Osteoblast (primary cell): Measurements from ENCODE around the gene LRP1B. TPM values are rescaled to one million over a fixed set of nuclear protein-coding genes. Genes with fewer than 3 reads are reported as not detected.

Experiments
- DNase-seq: peaks from one replicate; pipeline ENCODE4 v3.0.0; 2011; ENCODE audit warnings: low spot score, mixed read lengths; ENCODE audit not compliant: insufficient read length; ENCODE audit errors: missing footprints
- H2AFZ ChIP-seq: 2 replicates; pipeline ENCODE4 v1.6.0; 2011; ENCODE audit warnings: mild to moderate bottlenecking, low read length
- H3K27ac ChIP-seq: 2 replicates; pipeline ENCODE4 v1.5.1; 2011; ENCODE audit warnings: mild to moderate bottlenecking, low read depth, low read length, moderate library complexity
- H3K27me3 ChIP-seq: 2 replicates; pipeline ENCODE4 v1.6.0; 2012; ENCODE audit warnings: mild to moderate bottlenecking, control low read depth, inconsistent platforms, low read length, moderate library complexity; ENCODE audit not compliant: insufficient read depth
- H3K36me3 ChIP-seq: 2 replicates; pipeline ENCODE4 v1.5.1; 2011; ENCODE audit warnings: mild to moderate bottlenecking, low read length, control low read depth, moderate library complexity; ENCODE audit not compliant: insufficient read depth
- H3K4me1 ChIP-seq: 2 replicates; pipeline ENCODE4 v1.5.1; 2011; ENCODE audit warnings: mild to moderate bottlenecking, low read length, control low read depth, moderate library complexity; ENCODE audit not compliant: insufficient read depth
- H3K4me2 ChIP-seq: 2 replicates; pipeline ENCODE4 v1.6.0; 2011; ENCODE audit warnings: mild to moderate bottlenecking, low read length; ENCODE audit not compliant: insufficient read depth
- H3K4me3 ChIP-seq: fragments of 200-600 bp; sonication (generic); 3 replicates; pipeline ENCODE4 v1.5.1; 2012; ENCODE audit warnings: mild to moderate bottlenecking, low read length, inconsistent platforms; ENCODE audit not compliant: insufficient read depth
- H3K79me2 ChIP-seq: 2 replicates; pipeline ENCODE4 v1.6.0; 2012; ENCODE audit warnings: mild to moderate bottlenecking, low read length, control low read depth, inconsistent platforms; ENCODE audit not compliant: insufficient read depth
- H3K9me3 ChIP-seq: 2 replicates; pipeline ENCODE4 v1.5.1; 2011; ENCODE audit warnings: low read depth, low read length, control low read depth
- H4K20me1 ChIP-seq: 2 replicates; pipeline ENCODE4 v1.6.0; 2012; ENCODE audit warnings: mild to moderate bottlenecking, low read length, control low read depth; ENCODE audit not compliant: insufficient read depth
- total RNA-seq: library from RNA; depleted of rRNA; stranded (reverse); fragments of >200 nt; gene quantifications from 2 replicates; pipeline ENCODE4 v1.2.3, GENCODE V29; 2012
- TF ChIP-seq, protein P1 (sequence below): IDR thresholded peaks from 2 replicates; pipeline ENCODE4 v1.5.1; 2011; ENCODE audit warnings: mild to moderate bottlenecking, low read depth, low read length, moderate library complexity; ENCODE audit errors: extremely low read depth

Gene LRP1B
- total RNA-seq, 1 donor, result not detected

DNA sequence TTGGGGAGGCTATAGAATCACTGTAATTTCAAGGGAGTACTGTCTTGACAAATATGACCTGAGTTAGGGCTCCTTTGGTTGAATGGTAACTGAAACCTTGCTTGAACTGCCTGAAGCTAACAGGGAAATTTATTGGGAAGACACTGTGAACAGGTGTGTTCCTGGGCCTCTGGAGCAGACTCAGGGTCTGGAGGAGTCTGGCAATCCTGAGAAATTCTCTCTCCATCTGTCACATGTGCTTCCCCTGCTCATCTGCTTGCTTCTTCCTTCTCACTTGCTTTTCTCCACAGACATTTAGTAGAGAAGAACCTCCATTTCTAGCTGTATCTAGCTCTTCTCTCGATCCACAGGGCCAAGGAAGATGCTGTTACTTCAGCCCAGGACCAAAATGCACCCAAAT, 476.5 kb downstream of the LRP1B start:
- Histone ChIP-seq H3K27ac (no peak overlapping the region), H3K4me1 (no peaks in the 10 kb centered on the region), H4K20me1 (no peaks in the 10 kb centered on the region), H3K4me3 (no peak overlapping the region), H3K27me3 (no peaks in the 10 kb centered on the region), H3K4me2 (no peak overlapping the region), H3K9me3 (no peaks in the 10 kb centered on the region), H3K36me3 (no peaks in the 10 kb centered on the region), H2AFZ (no peak overlapping the region), H3K79me2 (no peaks in the 10 kb centered on the region)
- no peak for DNase-seq
- TF ChIP-seq, protein P1, sequence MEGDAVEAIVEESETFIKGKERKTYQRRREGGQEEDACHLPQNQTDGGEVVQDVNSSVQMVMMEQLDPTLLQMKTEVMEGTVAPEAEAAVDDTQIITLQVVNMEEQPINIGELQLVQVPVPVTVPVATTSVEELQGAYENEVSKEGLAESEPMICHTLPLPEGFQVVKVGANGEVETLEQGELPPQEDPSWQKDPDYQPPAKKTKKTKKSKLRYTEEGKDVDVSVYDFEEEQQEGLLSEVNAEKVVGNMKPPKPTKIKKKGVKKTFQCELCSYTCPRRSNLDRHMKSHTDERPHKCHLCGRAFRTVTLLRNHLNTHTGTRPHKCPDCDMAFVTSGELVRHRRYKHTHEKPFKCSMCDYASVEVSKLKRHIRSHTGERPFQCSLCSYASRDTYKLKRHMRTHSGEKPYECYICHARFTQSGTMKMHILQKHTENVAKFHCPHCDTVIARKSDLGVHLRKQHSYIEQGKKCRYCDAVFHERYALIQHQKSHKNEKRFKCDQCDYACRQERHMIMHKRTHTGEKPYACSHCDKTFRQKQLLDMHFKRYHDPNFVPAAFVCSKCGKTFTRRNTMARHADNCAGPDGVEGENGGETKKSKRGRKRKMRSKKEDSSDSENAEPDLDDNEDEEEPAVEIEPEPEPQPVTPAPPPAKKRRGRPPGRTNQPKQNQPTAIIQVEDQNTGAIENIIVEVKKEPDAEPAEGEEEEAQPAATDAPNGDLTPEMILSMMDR, result no peak

DNA sequence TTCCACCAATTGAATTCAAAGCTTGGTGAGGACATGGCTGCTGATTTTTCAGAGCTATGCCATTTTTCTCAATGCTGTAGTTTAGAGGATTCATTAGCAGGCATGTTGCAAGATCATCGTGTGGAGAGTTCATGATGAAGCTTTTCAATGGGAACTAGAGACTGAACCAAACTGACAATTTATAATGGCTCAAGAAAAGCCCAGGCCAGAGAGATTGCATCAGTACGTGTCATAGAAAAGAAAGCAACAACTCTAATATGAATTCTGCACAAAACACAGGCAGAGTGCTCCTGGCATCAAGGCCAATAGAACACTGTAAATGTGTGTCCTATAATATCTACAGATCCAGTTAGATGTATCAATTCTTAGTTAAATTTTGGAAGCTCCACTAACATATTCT, 477.6 kb downstream of the LRP1B start:
- Histone ChIP-seq H3K9me3 (no peaks in the 10 kb centered on the region), H2AFZ (no peak overlapping the region), H3K4me3 (no peak overlapping the region), H3K27me3 (no peaks in the 10 kb centered on the region), H3K4me1 (no peaks in the 10 kb centered on the region), H3K79me2 (no peaks in the 10 kb centered on the region), H3K27ac (no peak overlapping the region), H3K4me2 (no peak overlapping the region), H3K36me3 (no peaks in the 10 kb centered on the region), H4K20me1 (no peaks in the 10 kb centered on the region)
- DNase-seq, result no peak
- TF ChIP-seq, protein P1, result no peak

DNA sequence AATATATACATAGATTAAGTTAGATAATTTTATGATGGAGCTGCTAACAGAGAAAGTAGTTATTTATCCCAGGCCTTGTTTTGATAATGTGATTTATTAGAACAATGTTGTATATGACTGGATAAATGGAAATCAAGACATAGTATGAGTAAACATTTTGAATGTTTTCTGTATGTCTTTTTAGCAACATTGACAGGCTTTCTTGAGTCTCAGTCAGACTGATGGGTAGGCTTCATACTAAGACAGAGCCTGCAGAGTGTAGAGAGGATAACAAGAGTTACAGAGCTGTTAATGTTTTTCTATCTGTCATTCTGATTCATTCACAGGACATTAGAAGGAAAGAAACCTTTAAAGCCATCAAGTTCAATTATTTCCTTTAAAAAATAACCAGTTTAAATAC, 478.5 kb downstream of the LRP1B start:
- no peaks in the 10 kb centered on the region for H3K79me2 ChIP-seq
- H3K4me2 ChIP-seq, result no peak overlapping the region
- H3K4me3 ChIP-seq, result no peak overlapping the region
- no peaks in the 10 kb centered on the region for H3K36me3 ChIP-seq
- no peak overlapping the region for H2AFZ ChIP-seq
- H4K20me1 ChIP-seq, result no peaks in the 10 kb centered on the region
- TF ChIP-seq, protein P1, result no peak
- DNase-seq, result no peak
- no peaks in the 10 kb centered on the region for H3K27me3 ChIP-seq
- no peaks in the 10 kb centered on the region for H3K9me3 ChIP-seq
- H3K27ac ChIP-seq, result no peak overlapping the region
- H3K4me1 ChIP-seq, result no peaks in the 10 kb centered on the region

DNA sequence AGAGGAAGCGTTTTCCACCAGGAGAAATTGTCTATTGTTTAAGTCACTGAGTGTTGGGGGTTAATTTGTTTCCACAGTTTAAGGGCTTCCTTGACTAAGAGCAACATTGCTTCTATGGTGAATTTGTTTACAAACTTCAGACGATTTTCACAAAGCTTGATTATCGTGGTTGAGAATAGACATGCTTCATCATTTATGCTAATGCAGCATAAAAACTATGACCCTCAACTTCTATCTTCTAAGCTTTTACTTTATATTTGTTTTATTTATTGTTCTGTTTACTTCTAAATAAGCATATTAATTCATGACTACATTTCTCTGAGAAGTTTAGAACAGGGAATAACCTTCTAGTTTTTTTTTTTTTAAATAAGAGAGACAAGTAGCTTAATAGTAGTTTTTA, 483.5 kb downstream of the LRP1B start:
- DNase-seq, result no peak

More for the DNA sequence above, 483.5 kb downstream of the LRP1B start:
- no peaks in the 10 kb centered on the region for H4K20me1 ChIP-seq
- TF ChIP-seq, protein P1, result no peak
- H3K27me3 ChIP-seq, result no peaks in the 10 kb centered on the region
- no peaks in the 10 kb centered on the region for H3K36me3 ChIP-seq
- H3K4me2 ChIP-seq, result no peak overlapping the region
- no peaks in the 10 kb centered on the region for H3K79me2 ChIP-seq
- H2AFZ ChIP-seq, result no peak overlapping the region
- no peak overlapping the region for H3K4me3 ChIP-seq
- H3K9me3 ChIP-seq, result no peaks in the 10 kb centered on the region
- H3K4me1 ChIP-seq, result no peaks in the 10 kb centered on the region
- H3K27ac ChIP-seq, result no peak overlapping the region
